NCI-H2196 treated with DMSO at 0.1 percent for 48 hours (cell line): ENCODE data around the gene UBR7.
"Not testable (repeated sequence)": the region's sequence is repeated elsewhere in the genome, so short reads cannot be mapped to it uniquely, and the experiment has no call there.

Source experiments
- DNase-seq: peaks from one replicate; lab custom pipeline; 2025; ENCODE audit not compliant: unreplicated experiment; lab: John Stamatoyannopoulos, UW

UBR7 gene

DNA sequence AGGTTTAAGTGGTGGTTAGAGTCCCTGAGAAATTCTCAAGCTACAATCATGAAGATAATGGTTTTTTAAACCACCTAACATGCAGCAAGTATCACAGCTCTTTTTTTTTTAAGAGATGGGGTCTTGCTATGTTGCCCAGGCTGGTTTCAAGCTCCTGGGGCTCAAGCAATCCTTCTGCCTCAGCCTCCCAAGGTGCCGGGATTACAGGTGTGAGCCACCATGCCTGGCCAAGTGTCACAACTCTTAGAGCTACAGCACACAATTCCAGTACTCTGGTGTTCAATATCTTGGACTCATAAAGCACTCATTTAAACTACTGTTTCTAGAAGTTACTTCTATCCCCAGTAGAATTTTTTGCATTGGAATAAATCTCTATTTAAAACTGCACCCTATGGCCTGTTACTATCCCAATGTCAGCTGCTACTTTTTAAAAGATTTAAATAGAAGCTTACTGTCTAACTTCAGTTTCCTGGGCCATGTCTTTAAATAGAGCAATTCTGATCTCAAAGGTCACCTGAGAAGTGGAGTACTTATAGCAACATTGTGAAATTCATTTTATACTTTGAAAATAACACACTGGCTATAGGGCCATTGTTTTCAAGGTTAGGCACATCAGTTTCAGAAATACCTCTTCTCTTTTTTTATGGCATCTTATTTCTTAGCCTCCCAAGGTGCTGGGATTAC is 11.6 kb upstream of the UBR7 start:
- no peak for DNase-seq

GRCh38 chr14:93199031-93199430 is 8.0 kb upstream of the UBR7 start:
- DNase-seq, result no peak

DNA sequence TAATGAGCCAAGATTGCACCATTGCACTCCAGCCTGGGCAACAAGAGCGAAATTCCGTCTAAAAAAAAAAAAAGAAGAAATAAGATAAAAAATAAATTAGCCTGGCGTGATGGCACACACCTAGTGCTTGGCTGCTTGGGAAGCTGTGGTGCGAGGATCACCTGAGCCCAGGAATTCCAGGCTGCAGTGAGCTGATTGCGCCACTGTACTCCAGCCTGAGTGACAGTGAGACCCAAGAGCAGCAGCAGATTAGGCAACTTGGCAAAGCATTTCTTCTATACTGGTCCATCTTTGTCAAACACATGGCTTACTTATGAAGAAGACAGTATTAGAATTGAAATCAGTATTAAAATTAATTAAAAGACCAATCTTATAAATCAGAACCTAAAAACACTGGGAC is 6.5 kb upstream of the UBR7 start:
- no peak for DNase-seq

GRCh38 chr14:93201155-93201704 is 5.8 kb upstream of the UBR7 start:
- no peak for DNase-seq

GRCh38 chr14:93207468-93208308 is 632 bp downstream of the UBR7 start:
- no peak for DNase-seq

DNA sequence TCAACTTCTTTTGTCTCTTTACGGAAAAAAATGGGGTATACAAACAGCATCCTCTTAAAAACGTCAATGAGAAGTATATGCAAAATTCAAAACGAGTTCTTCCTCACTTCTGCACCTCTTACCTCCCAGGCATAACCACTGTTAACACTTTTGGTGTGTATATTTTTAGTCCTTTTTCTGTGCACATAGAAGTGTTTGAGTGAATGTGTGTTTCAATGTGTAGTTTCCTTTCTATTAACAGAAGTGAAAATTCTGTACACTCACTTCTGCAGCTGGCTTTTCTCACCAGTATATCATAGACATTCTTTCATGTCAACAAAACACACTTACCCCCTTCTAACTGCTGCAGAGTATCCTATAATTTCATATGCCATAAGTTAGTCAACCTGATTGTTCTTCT is 5.4 kb downstream of the UBR7 start:
- DNase-seq, result no peak

GRCh38 chr14:93214598-93214997 is 7.5 kb downstream of the UBR7 start:
- no peak for DNase-seq

- DNase-seq, result peak; percentile 7
These were observed 12.2 kb downstream of the UBR7 start for GRCh38 chr14:93219103-93219726.

- DNase-seq, result no peak
These were observed 13.5 kb downstream of the UBR7 start for GRCh38 chr14:93220509-93220908.

- no peak for DNase-seq
These were observed 16.5 kb downstream of the UBR7 start for GRCh38 chr14:93223565-93223964.

DNA sequence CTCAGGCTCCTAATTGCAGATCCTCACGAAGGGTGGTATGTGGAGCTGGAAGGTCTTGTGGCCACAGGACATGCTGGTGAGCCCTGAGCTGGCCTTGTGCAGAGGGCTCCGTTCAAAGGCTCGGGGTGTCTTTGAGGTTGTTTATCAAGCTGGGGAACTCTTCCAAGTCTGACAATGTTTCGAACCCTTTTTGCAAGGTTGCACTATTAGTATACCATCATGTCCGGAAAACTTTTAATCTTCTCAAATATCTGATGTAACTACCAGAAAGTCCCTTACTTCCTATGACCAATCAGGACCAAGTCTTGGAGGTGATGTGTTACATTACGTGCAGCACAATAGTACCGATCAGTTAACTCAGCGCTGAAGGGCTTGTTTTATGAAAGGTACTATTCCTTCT is 21.5 kb downstream of the UBR7 start:
- no peak for DNase-seq

GRCh38 chr14:93230539-93230938 is 23.5 kb downstream of the UBR7 start:
- no peak for DNase-seq

GRCh38 chr14:93231129-93231979 is 24.3 kb downstream of the UBR7 start:
- DNase-seq, result no peak

DNA sequence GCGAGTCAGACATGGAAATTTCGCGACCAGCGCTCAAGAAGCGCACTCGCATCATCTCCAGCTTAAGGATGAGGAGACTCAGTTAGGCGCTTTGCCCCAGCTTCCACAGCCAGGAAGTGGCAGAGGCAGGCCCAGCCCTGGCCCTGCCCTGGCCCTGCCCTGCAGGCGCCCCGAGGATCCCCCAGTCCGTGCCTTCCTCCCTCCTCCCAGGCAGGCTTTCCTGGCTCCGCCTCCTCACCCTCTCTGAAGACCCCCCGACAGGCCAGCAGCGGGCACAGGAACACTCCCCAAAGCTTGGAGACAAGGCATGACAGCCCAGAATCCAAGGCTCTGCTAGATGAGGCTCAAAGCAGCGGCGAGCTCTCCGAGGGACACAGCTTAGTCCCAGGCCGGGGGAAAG is 25.1 kb downstream of the UBR7 start:
- DNase-seq, result no peak

GRCh38 chr14:93233078-93233477 is 26.0 kb downstream of the UBR7 start:
- not testable (repeated sequence) for DNase-seq

- no peak for DNase-seq
These were observed 27.7 kb downstream of the UBR7 start for GRCh38 chr14:93234798-93235197.

- DNase-seq, result no peak
These were observed 33.0 kb downstream of the UBR7 start for GRCh38 chr14:93239869-93240677.

GRCh38 chr14:93240678-93241000 is 33.6 kb downstream of the UBR7 start:
- no peak for DNase-seq

- no peak for DNase-seq
These were observed 38.8 kb downstream of the UBR7 start for GRCh38 chr14:93245764-93246420.

- DNase-seq, result no peak
These were observed 39.5 kb downstream of the UBR7 start for GRCh38 chr14:93246534-93246933.
